Stimulated activated naive CD4-positive, alpha-beta T cell treated with Interleukin-2 at 50 U/mL for 16 hours (primary cell): ENCODE data around the gene MPDU1.

Experiments
- DNase-seq: peaks from one replicate; lab custom pipeline; 2025; lab: John Stamatoyannopoulos, UW

Gene MPDU1

GRCh38 chr17:7560172-7561027, 23.3 kb upstream of the MPDU1 start:
- peak; percentile 38 for DNase-seq

GRCh38 chr17:7561028-7561575, 22.6 kb upstream of the MPDU1 start:
- peak; percentile 82 for DNase-seq

- peak; percentile 85 for DNase-seq
Measured at GRCh38 chr17:7561589-7562207, 22.0 kb upstream of the MPDU1 start, which contains the start of gene SENP3. Gene SENP3, plus strand, starts transcription at chr17:7561919. Its CDS starts 1,158 bp downstream, at chr17:7563077.

GRCh38 chr17:7562208-7562605, 21.4 kb upstream of the MPDU1 start:
- no peak for DNase-seq

GRCh38 chr17:7563115-7563869, 20.4 kb upstream of the MPDU1 start:
- no peak for DNase-seq

GRCh38 chr17:7569571-7569970, 14.1 kb upstream of the MPDU1 start:
- DNase-seq, result no peak

- no peak for DNase-seq
Measured at GRCh38 chr17:7570351-7570750, 13.3 kb upstream of the MPDU1 start.

GRCh38 chr17:7572338-7572587, 11.4 kb upstream of the MPDU1 start:
- DNase-seq, result no peak

- DNase-seq, result peak; percentile 99
Measured at GRCh38 chr17:7572588-7573323, 10.9 kb upstream of the MPDU1 start.

- DNase-seq, result peak; percentile 91
Measured at GRCh38 chr17:7573324-7574080, 10.2 kb upstream of the MPDU1 start.

GRCh38 chr17:7574176-7574953, 9.3 kb upstream of the MPDU1 start:
- no peak for DNase-seq

- no peak for DNase-seq
Measured at GRCh38 chr17:7575481-7575883, 8.2 kb upstream of the MPDU1 start.

- no peak for DNase-seq
Measured at GRCh38 chr17:7575959-7576358, 7.7 kb upstream of the MPDU1 start.

- DNase-seq, result no peak
Measured at GRCh38 chr17:7576432-7576937, 7.2 kb upstream of the MPDU1 start.

- DNase-seq, result no peak
Measured at GRCh38 chr17:7577327-7578199, 6.1 kb upstream of the MPDU1 start.

GRCh38 chr17:7579001-7579833, 4.4 kb upstream of the MPDU1 start, which contains the start of gene CD68:
Gene CD68, plus strand, starts transcription at chr17:7579638. Its CDS starts 40 bp downstream, at chr17:7579678.
- peak; percentile 77 for DNase-seq

GRCh38 chr17:7579834-7580603, 3.6 kb upstream of the MPDU1 start:
- DNase-seq, result no peak
